Transverse colon (tissue), 4 donors: ENCODE data around the gene DENND2A.

ENCODE experiments used
- CTCF ChIP-seq, 5 experiments: fragments of 200-600 bp in 3 of 5; fragments of 450-650 bp in 2 of 5; sonication (generic) in 3 of 5; IDR thresholded peaks; 1 replicate in 2 of 5; 2 replicates in 3 of 5; pipeline ENCODE4 v1.5.1; 2016 to 2017; ENCODE audit warnings: antibody characterized with exemption in 5 of 5, inconsistent platforms in 3 of 5, mild to moderate bottlenecking in 2 of 5, moderate library complexity in 1 of 5
- EP300 ChIP-seq: sonication (generic); formaldehyde crosslinking; IDR thresholded peaks from one replicate; pipeline ENCODE4 v1.6.1; 2017; ENCODE audit warnings: antibody characterized with exemption, low read depth
- POLR2A ChIP-seq: fragments of 450-650 bp; IDR thresholded peaks from one replicate; pipeline ENCODE4 v1.6.1; 2016; ENCODE audit warnings: antibody characterized with exemption, mild to moderate bottlenecking, moderate library complexity
- POLR2AphosphoS5 ChIP-seq, 3 donors: sonication (generic); formaldehyde crosslinking; IDR thresholded peaks; one replicate each; pipeline ENCODE4 v1.6.1; 2016; ENCODE audit warnings: antibody characterized with exemption in 3 of 3

DNA sequence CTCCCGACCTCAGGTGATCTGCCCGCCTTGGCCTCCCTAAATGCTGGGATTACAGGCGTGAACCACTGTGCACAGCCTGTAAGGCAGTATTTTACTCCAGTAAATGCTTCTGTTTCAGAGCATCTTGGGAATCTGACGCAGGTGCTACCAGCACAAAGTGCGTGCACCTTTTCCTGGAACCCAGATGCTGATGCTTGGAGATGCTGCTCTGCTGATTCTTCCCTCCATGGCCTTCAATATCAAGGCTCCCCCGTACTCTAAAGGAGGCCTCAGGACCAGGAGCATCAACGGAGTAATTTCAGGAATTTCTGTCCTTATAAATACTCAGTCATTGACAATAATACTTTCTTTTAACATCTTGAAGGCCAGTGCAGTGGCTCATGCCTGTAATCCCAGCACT is 23.5 kb downstream of the DENND2A start:
- TF ChIP-seq CTCF (IDR thresholded peaks at IDR 0.05): no peak
- TF ChIP-seq POLR2AphosphoS5 (IDR thresholded peaks at IDR 0.05): no peak
- TF ChIP-seq POLR2A: no peak
- TF ChIP-seq EP300: no peak
